ENCODE results near the gene MC1R. TPM values are rescaled to one million over a fixed set of nuclear protein-coding genes. Genes with fewer than 3 reads are reported as not detected.

The MC1R gene
- total and polyA plus RNA-seq, 2 donors (not counting 1 experiment from before 2014, with no cell fraction given) = 2.9 to 4.3 TPM

- TF ChIP-seq EZH2 (IDR thresholded peaks at IDR 0.05; ENCODE audit: low read length, missing control alignments) = no peak
- TF ChIP-seq, protein P1, sequence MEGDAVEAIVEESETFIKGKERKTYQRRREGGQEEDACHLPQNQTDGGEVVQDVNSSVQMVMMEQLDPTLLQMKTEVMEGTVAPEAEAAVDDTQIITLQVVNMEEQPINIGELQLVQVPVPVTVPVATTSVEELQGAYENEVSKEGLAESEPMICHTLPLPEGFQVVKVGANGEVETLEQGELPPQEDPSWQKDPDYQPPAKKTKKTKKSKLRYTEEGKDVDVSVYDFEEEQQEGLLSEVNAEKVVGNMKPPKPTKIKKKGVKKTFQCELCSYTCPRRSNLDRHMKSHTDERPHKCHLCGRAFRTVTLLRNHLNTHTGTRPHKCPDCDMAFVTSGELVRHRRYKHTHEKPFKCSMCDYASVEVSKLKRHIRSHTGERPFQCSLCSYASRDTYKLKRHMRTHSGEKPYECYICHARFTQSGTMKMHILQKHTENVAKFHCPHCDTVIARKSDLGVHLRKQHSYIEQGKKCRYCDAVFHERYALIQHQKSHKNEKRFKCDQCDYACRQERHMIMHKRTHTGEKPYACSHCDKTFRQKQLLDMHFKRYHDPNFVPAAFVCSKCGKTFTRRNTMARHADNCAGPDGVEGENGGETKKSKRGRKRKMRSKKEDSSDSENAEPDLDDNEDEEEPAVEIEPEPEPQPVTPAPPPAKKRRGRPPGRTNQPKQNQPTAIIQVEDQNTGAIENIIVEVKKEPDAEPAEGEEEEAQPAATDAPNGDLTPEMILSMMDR (conservative IDR thresholded peaks at IDR 0.05 in 1 of 2, IDR thresholded peaks at IDR 0.05 in 1 of 2; ENCODE audit: low read depth in 1 of 2, low read length in 2 of 2) = no peak
- no peak overlapping the region for H3K9ac ChIP-seq (ENCODE audit: insufficient read depth, low read length)
- no peak for DNase-seq (ENCODE audit: low read depth in 2 of 2)
- no peak overlapping the region for H2AFZ ChIP-seq (ENCODE audit: low read length)
- H4K20me1 ChIP-seq (ENCODE audit: control insufficient read depth, extremely low read depth, insufficient read depth, low read length) = no peaks in the 10 kb centered on the region
- H3K27ac ChIP-seq (ENCODE audit: insufficient read depth, low read length) = no peak overlapping the region
- no peaks in the 10 kb centered on the region for H3K9me3 ChIP-seq (ENCODE audit: control insufficient read depth, insufficient read depth, low read depth, low read length)
- no peak overlapping the region for H3K4me3 ChIP-seq (replicated peaks in 1 of 4; ENCODE audit: control extremely low read depth in 1 of 4, insufficient read depth in 1 of 4, low read depth in 3 of 4, low read length in 4 of 4)
- peaks cover 9% of the 10 kb centered on the region for H3K4me1 ChIP-seq (ENCODE audit: control insufficient read depth, extremely low read depth, insufficient read depth, low read length)
- H3K36me3 ChIP-seq (ENCODE audit: control insufficient read depth, insufficient read depth, low read length) = peaks cover 19% of the 10 kb centered on the region
- no peak overlapping the region for H3K4me2 ChIP-seq (ENCODE audit: extremely low read depth, insufficient read depth, low read length)
- no peaks in the 10 kb centered on the region for H3K79me2 ChIP-seq (ENCODE audit: control insufficient read depth, insufficient read depth, low read length)
- no peaks in the 10 kb centered on the region for H3K27me3 ChIP-seq (ENCODE audit: control insufficient read depth, insufficient read depth, low read length)
Measured at GRCh38 chr16:89915303-89916232, 3.1 kb upstream of the MC1R start.

DNA sequence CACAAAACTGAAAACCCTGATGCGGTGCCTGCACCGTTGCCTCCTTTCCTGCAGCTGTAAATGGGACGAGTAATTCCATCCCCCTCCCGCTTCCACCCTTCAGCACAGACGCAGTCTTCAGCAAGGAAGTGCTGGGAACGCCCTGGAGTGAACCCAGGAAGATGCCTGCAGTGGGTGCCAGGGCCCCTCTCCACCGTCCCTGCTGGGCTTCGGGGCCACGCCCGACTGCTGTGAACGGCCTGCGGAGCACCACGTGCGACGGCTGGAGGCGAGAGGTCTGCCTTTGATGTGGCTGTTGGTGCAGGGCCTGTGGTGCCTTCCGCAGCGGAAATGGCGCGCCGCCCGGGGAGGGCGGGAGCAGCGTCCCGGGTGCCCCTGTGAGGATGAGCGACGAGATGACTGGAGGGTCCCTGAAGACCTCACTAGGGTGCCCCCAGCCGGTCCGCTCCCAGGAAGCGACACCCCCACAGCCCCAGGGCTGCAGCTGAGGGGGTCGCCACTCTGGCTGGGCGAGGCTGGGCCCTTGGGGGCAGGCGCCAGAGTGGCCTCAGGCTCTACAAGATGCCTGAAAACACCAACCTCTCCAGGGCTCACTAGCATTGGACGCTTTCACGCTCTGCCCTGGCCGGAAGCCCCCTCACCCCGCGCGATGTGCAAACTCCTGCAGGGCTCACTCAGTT, 749 bp upstream of the MC1R start:
- H4K20me1 ChIP-seq (ENCODE audit: control insufficient read depth, extremely low read depth, insufficient read depth, low read length) = no peaks in the 10 kb centered on the region
- peak overlapping the region; percentile 64 for H3K4me2 ChIP-seq (ENCODE audit: extremely low read depth, insufficient read depth, low read length)
- H3K79me2 ChIP-seq (ENCODE audit: control insufficient read depth, insufficient read depth, low read length) = no peaks in the 10 kb centered on the region
- no peak for TF ChIP-seq EZH2 (IDR thresholded peaks at IDR 0.05; ENCODE audit: low read length, missing control alignments)
- TF ChIP-seq, protein P1 (conservative IDR thresholded peaks at IDR 0.05 in 1 of 2, IDR thresholded peaks at IDR 0.05 in 1 of 2; ENCODE audit: low read depth in 1 of 2, low read length in 2 of 2) = no peak
- H3K4me3 ChIP-seq (replicated peaks in 1 of 4; ENCODE audit: control extremely low read depth in 1 of 4, insufficient read depth in 1 of 4, low read depth in 3 of 4, low read length in 4 of 4) = peak overlapping the region in 3 of 4 experiments; percentile 12 to 51 (median 47)
- peak; percentile 90 to 92 for DNase-seq (ENCODE audit: low read depth in 2 of 2)
- H3K4me1 ChIP-seq (ENCODE audit: control insufficient read depth, extremely low read depth, insufficient read depth, low read length) = peaks cover 21% of the 10 kb centered on the region
- peak overlapping the region; percentile 64 for H3K27ac ChIP-seq (ENCODE audit: insufficient read depth, low read length)
- no peaks in the 10 kb centered on the region for H3K27me3 ChIP-seq (ENCODE audit: control insufficient read depth, insufficient read depth, low read length)
- no peak overlapping the region for H2AFZ ChIP-seq (ENCODE audit: low read length)
- H3K36me3 ChIP-seq (ENCODE audit: control insufficient read depth, insufficient read depth, low read length) = peaks cover 5% of the 10 kb centered on the region
- H3K9ac ChIP-seq (ENCODE audit: insufficient read depth, low read length) = peak overlapping the region; percentile 41
- no peaks in the 10 kb centered on the region for H3K9me3 ChIP-seq (ENCODE audit: control insufficient read depth, insufficient read depth, low read depth, low read length)

All from fibroblast of lung (primary cell).